GM23248 (cell line): ENCODE data around the gene CAPNS2.

Experiments
- EZH2 ChIP-seq: fragments of 200-600 bp; sonication (generic); IDR thresholded peaks from 2 replicates; pipeline ENCODE4 v1.6.1; 2018; ENCODE audit warnings: antibody characterized with exemption, mild to moderate bottlenecking; ENCODE audit not compliant: insufficient read depth, poor library complexity, severe bottlenecking
- EZH2phosphoT487 ChIP-seq: fragments of 200-600 bp; sonication (generic); IDR thresholded peaks from 2 replicates; pipeline ENCODE4 v1.6.1; 2018; ENCODE audit warnings: antibody characterized with exemption, moderate library complexity, mild to moderate bottlenecking, low read depth; ENCODE audit not compliant: insufficient read depth

DNA sequence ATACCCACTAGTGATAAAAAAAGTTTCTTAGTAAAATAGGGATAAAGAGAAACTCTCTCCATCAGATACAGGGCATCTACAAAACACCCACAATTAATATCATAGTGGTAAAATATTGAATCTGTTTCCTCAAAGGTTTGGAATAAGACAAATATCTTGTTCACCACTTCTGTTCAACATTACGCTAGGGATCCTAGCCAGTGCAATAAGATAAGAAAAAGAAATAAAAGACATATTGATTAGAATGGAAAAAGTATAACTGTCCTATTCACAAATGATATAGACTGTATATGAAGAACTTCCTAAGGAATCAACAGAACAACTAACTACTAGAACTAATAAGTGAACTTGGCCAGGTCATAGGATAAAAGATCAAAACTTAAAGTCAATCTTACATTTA lies 44.7 kb upstream of the CAPNS2 start:
- TF ChIP-seq EZH2 (no peak), EZH2phosphoT487 (no peak)
